ENCODE measurements around the gene SPINDOC. TPM values are rescaled to one million over a fixed set of nuclear protein-coding genes. Genes with fewer than 3 reads are reported as not detected.

The SPINDOC gene
- polyA plus RNA-seq, 4 donors = 26.7 to 43.9 (median 27.1) TPM

DNA sequence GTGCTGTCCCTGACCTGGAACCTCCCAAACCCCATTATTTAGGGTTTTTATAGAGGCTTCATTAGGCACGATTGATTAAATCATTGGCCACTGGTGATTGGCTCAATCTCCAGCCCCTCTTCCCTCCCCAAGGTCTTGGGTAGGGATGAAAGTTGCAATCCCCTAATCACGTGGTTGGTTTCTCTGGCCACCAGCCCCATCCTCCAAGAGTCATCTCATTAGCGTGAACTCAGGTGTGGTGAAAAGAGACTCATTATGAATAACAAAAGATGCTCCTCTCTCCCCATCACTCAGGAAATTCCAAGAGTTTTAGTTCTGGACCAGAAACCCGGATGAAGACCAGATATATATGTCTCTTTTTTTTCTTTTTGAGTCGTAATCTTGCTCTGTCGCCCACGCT is 18.1 kb downstream of the SPINDOC start:
- no peak for DNase-seq (ENCODE audit: low read depth in 4 of 4, low spot score in 3 of 4)

GRCh38 chr11:63832336-63832735 is 19.1 kb downstream of the SPINDOC start:
- DNase-seq (ENCODE audit: low read depth in 4 of 4, low spot score in 3 of 4) = no peak

DNA sequence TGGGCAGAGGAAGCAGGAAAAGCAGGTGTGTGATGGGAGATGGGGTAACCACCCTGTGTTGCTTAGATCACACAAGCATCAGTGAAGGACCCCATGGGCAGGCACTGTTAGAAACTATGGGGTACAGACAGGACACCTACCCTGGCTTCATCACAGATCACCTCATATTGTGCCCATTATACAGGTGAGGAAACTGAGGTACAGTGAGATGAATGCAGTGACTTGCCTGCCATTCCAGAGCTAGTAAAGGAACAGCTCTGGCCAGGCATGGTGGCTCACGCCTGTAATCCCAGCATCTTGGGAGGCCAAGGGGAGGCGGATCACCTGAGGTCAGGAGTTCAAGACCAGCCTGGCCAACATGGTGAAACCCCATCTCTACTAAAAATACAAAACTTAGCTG is 19.8 kb downstream of the SPINDOC start:
- DNase-seq (ENCODE audit: low read depth in 4 of 4, low spot score in 3 of 4) = no peak

DNA sequence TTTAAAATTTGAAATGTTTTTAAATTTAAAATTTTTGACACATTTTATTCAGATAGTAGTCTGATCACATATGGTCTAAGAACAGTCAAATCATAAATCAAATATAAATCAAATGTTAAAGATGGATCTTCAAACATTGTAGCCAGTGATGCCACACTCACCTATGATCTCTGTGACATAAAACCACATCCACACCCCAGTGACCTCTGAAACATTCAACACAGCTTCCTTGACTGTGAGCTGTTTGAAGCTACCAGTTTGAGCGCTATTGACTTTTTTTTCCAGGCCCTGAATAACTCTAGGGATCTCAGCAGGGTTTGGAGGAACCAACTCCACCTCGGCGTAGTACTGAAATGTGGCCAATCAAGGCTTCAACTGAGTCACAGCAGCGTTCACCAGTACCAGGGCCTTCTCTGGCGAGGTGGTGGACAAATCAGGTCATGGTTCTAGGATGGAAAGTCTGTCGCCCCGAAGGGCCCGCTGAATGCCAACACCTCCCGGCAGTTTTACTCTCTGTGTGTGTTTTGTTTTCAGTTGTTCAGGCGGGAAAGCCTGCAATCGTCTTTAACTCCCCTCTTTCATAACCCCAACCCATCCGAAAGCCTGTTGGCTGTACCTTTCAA is 21.4 kb downstream of the SPINDOC start:
- no peak for DNase-seq (ENCODE audit: low read depth in 4 of 4, low spot score in 3 of 4)

DNA sequence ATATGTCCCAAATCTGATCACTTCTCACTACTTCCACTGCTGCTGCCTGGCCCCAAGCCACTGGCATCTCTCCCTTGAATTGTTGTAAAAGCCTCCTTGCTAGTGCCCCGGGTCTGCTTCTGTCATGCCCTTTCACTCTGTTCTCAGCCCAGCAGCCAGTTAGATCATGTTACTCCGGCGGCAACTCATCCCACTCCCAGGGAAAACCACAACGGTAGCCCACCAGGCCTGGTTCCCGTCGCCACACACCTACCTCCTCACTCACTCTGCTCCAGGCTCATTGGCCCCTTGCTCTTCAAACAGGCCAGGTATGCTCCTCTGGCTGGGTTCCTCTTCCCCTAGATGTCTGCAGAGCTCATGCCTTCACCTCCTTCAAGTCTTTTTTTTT is 21.9 kb downstream of the SPINDOC start:
- no peak for DNase-seq (ENCODE audit: low read depth in 4 of 4, low spot score in 3 of 4)

DNA sequence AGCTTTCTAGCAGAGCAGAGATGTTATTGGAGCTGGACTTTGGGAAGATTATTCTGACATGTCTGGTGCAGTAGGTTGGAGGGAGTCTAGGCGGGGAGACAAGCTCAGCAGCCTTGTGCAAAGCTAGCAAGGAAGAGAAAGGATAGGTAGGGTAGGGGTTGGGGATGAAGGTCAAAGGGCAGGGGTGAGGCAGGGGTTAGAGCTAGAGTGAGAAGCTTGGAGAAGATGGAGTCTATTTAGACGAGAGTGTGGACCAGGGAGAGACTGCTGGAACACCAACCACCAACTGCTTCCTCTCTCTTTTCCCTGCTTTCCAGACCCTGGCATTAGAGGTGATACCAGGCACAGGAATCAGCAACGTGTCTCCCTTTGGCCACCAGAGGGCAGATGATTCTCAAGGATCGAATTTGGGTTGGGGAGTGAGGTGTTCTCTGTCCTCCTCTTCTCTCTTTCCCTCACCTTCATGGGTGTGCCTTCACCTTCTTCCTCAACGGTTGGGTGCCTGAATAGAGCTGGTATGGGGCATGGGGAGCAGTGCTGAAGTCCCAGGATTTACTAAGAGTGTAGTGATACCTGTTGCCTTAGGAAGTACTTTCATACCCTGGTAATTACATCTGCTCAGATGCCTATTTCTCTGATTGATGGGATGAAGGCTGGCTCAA is 23.9 kb downstream of the SPINDOC start:
- peak in 1 of 4 donors; percentile 72 for DNase-seq (ENCODE audit: low read depth in 4 of 4, low spot score in 3 of 4)

DNA sequence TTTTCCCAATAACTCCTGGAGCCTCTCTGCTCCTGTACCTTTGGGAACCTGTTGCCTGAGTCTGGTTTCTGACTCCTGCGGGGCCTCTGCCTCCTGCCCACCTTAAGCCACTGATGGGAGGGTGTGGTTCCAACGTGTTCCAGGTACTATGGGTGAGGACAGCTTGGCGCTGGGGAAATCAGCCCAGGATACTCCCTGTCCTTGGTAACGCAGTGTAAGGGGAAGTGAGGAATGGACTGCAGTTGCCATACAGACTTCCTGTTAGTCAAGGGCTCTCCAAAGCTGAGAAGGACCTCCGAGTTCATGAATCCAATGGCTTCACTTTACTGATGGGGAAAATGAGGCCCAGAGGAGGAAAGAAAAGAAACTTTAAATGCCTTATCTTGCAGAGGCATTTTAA is 24.5 kb downstream of the SPINDOC start:
- no peak for DNase-seq (ENCODE audit: low read depth in 4 of 4, low spot score in 3 of 4)

DNA sequence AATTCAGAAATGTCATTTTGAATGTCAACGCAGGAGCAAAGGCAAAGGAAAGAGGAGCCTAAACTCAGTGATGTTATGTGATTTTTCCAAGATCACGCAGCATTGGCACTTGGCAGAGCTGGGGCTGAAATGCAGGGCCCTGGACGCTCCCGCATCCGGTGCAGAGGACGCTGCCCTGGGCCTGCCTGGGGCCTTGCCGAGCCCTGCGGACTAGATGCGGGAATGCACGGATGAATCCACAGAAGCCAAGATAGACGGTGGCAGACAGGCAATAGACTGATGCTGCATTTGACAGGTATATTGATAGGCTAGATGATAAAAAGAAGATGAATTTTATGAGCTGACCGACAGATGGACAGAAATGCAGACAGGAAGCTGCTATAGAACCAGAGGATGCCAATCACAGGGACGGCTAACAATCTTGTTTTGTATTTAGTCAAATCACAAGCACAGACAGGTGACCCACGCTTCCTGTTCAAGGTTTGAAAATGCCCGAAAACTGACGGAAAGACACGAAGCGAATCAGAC is 25.0 kb downstream of the SPINDOC start:
- DNase-seq (ENCODE audit: low read depth in 4 of 4, low spot score in 3 of 4) = no peak

DNA sequence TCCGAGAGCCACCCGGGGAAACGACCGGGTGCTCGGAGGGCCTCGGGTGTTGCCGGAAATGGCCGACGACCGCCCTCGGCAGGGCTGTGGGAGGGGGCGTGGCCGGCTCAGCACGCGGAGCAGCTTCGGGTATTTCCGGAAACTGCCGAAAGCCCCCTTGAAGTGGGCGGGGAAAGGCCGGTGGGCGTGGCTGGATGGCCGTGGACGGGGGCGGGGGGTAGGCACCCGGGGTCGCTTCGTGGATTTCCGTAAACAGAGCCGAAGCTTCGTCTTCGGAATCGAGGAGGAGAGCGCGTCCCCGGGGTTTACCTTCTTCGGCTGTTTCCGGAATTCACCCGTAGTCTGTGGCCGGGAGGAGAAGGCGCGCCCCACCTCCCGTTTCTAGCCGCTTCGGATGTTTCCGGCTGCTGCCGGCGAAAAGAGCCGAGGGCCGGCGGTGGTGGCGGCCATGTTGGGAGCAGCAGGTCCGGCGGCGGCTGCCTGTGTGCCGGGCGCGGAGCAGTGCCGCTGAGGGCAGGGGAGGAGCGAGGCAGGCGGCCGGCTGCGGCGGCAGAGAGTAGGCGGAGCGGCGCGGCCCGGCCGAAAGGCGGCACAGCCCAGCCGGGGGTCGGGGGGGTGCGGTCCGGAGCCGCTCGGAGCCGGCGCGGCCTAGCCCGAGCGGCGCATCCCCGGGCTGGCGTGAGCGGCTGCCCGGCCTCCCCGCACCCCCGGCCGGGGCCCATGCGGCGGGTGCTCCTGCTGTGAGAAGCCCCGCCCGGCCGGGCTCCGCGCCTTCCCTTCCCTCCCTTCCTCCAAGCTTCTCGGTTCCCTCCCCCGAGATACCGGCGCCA is 25.6 kb downstream of the SPINDOC start, which contains the start of gene MARK2:
MARK2 (plus strand) TSS at position 433 of the 830 bp plus-strand sequence; CDS start at position 830, 397 bp downstream.
- peak; percentile 96 to 98 (median 96) for DNase-seq (ENCODE audit: low read depth in 4 of 4, low spot score in 3 of 4)

- DNase-seq (ENCODE audit: low read depth in 4 of 4, low spot score in 3 of 4) = no peak
Measured at GRCh38 chr11:63839508-63840355, 26.5 kb downstream of the SPINDOC start.

DNA sequence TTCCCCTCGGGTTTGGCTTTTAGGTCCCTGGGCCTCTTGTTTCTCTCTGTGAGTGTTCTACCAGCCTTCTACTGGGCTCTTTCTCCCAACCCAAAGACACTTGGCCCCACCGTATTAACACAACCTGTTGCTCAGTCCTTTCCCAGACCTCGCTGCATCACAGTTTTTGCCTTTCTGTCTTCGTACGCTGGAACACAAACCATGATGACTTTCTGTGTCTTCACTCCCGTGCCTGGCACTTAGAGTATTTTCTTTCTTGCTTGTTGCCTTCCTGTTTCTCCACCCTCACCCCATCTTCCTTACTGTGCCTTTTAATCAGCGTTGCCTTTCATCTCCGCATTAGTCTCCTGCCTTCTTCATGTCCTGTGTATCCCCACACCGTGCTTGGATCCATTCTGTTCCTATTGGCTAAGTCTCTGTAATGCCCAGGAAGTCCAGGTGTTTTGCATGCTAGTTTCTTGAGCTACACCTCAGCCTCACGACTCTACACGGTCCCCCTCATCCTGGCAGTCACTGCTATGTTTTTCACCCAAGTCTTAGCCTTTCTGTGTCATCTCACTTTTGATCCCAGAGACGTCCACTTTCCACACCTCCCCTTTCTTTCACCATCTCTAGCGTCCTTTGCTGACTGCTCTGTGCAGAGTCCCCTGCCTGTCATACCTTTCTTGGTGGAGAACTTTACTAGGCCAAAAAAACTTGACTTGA is 27.3 kb downstream of the SPINDOC start:
- DNase-seq (ENCODE audit: low read depth in 4 of 4, low spot score in 3 of 4) = no peak

- DNase-seq (ENCODE audit: low read depth in 4 of 4, low spot score in 3 of 4) = peak in 1 of 4 donors; percentile 48
Measured at GRCh38 chr11:63841554-63841953, 28.3 kb downstream of the SPINDOC start.

DNA sequence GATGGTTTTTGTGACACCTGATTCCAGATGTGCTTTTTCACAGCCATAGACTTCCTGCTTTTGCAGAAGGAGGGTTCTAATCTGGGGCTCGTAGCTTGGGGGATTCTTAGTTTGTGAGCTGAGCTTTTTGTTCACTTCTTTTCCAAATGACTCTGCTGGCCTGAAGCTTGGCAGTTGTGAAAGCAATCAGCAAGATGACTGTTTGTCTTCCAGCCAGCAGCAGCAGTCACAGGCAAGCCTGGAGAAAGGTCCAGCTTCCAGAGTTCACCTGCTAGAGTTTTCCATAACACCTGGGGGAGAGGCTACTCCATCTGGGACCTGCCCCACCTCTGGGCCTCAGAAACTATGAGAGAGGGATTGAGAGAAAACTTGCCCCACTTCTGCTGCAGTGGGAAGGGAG is 29.8 kb downstream of the SPINDOC start:
- DNase-seq (ENCODE audit: low read depth in 4 of 4, low spot score in 3 of 4) = no peak

DNA sequence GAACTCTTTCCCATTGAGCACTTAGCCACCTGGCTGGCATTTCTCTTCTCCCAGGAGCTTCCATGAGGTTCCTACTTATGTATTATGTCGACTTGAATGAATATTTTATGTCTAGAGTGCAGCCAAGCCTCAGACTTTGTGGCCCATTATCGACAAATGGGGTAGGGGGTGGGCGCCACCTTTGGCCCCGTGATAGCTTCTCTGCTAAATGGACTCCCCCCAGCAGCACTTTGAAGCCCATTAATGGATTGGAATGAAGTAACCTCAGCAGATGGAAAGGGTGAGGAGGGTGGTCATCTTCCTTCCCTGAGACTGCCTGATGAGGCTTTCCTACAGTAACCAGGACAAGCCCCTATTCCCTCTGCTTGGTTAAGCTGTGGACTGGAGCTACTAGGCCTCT is 31.6 kb downstream of the SPINDOC start:
- DNase-seq (ENCODE audit: low read depth in 4 of 4, low spot score in 3 of 4) = no peak

DNA sequence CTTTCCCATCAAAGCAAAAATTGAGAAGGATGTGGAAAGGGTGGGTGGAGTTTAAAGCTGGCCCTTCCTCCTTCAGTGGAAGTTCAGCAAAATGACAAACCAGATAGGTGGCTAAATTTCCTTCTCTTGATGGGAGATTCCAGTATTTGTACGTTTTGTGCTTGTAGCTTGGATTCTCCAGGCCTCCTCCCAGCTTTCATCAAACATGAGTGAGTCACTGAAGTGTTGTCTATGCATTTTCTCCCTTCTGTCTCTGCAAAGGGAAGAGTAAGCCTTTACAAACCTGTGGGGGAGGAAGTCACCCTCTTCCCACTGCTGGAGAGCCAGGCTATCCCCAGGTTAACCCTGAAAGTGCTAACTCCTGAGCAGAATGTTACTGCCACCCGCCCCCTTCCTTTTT is 32.0 kb downstream of the SPINDOC start:
- no peak for DNase-seq (ENCODE audit: low read depth in 4 of 4, low spot score in 3 of 4)

DNA sequence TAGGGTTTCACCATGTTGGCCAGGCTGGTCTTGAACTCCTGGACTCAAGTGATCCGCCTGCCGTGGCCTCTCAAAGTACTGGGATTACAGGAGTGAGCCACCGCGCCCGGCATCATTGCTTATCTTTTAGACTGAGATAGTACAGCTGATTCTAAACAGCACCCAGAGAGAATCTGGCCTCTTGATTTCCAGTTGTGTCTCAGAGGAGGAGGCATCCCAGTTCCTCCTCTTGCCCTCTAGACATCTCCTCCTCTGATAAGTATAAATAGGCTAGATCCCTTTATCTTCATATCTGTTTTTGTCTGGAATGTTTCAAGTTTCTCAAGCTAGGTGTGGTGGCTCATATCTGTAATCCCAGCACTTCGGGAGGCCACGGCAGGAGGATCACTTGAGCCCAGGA is 32.7 kb downstream of the SPINDOC start:
- no peak for DNase-seq (ENCODE audit: low read depth in 4 of 4, low spot score in 3 of 4)

- no peak for DNase-seq (ENCODE audit: low read depth in 4 of 4, low spot score in 3 of 4)
Measured at GRCh38 chr11:63846897-63847296, 33.6 kb downstream of the SPINDOC start.

- no peak for DNase-seq (ENCODE audit: low read depth in 4 of 4, low spot score in 3 of 4)
Measured at GRCh38 chr11:63847363-63847762, 34.1 kb downstream of the SPINDOC start.

GRCh38 chr11:63849691-63850090 is 36.4 kb downstream of the SPINDOC start:
- no peak for DNase-seq (ENCODE audit: low read depth in 4 of 4, low spot score in 3 of 4)

DNA sequence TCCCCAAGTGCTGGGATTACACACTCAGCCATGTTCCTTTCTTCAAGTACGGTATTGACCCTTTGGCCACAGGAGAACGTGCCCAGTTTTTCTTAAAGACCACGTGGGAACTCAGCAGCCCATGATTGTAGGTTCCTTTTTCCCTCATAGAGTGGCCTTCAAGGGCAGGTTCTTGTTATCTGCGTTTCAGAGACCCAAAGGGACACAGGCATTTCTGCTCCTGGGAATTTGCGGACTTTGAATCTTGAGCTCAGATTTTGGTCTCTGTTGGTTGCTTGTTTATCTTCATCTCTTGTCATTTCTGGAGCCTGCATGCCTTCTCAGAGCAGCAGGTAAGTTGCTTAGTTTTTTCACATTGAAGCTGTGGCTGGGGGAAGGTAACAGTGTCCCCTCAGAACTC is 37.7 kb downstream of the SPINDOC start:
- no peak for DNase-seq (ENCODE audit: low read depth in 4 of 4, low spot score in 3 of 4)

Data from left renal pelvis (tissue), 4 donors.